ENCODE data around the gene NFIL3. TPM values are rescaled to one million over a fixed set of nuclear protein-coding genes. Genes with fewer than 3 reads are reported as not detected.
"Not testable (repeated sequence)": the region's sequence is repeated elsewhere in the genome, so short reads cannot be mapped to it uniquely, and the experiment has no call there.

The NFIL3 gene
- total RNA-seq, 1 donor from 2014 or later: 25.7 TPM

DNA sequence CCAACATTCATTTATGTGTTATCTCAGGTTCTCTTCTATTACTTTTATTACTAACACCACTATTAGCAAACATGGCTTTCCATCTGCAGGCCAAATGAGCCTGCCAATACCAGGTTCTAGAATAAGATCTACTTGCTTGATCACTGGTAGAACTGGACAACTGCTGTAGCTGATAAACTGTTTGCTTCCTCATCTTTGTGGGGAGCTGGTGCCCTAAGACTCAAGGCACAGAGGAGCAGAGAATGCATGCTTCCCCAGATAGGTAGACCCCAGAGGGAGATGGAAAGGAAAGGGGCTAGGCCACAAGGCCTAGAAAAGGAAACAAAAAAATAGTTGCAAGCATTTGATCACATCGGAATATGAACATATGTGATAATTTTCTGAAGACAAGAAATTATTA is 31.2 kb downstream of the NFIL3 start:
- intact Hi-C loops (cut with DNase I): no loop called here
- DNase-seq (no peak), ATAC-seq (no peak)
- Histone ChIP-seq H3K36me3 (no peaks in the 10 kb centered on the region), H3K4me1 (peaks cover 6% of the 10 kb centered on the region), H3K4me3 (no peak overlapping the region), H3K27ac (no peak overlapping the region), H3K27me3 (ENCODE audit: low read depth) (no peaks in the 10 kb centered on the region), H3K9me3 (no peaks in the 10 kb centered on the region)
- TF ChIP-seq, protein P1, sequence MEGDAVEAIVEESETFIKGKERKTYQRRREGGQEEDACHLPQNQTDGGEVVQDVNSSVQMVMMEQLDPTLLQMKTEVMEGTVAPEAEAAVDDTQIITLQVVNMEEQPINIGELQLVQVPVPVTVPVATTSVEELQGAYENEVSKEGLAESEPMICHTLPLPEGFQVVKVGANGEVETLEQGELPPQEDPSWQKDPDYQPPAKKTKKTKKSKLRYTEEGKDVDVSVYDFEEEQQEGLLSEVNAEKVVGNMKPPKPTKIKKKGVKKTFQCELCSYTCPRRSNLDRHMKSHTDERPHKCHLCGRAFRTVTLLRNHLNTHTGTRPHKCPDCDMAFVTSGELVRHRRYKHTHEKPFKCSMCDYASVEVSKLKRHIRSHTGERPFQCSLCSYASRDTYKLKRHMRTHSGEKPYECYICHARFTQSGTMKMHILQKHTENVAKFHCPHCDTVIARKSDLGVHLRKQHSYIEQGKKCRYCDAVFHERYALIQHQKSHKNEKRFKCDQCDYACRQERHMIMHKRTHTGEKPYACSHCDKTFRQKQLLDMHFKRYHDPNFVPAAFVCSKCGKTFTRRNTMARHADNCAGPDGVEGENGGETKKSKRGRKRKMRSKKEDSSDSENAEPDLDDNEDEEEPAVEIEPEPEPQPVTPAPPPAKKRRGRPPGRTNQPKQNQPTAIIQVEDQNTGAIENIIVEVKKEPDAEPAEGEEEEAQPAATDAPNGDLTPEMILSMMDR (IDR thresholded peaks at IDR 0.05): no peak

DNA sequence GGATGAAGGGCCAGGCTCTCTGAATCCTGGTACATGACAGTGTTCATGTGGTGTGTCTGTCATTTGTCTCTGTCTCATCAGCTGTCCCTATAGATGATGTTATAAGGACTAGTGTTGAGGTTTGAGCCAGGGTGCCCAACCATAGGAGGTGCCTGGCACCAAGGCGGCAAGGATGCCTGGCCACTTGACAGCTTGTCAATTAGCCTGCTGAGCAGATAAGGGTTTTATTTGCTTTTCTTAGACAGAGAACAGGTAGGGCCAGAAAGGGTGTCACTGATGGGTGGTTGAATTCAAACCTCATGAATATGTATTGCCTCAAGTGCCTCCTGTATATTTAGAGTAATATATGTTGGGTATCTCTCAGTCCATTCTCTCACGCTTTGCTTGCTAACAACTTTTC is 31.8 kb downstream of the NFIL3 start:
- Histone ChIP-seq H3K36me3 (no peaks in the 10 kb centered on the region), H3K4me1 (peaks cover 6% of the 10 kb centered on the region), H3K27me3 (ENCODE audit: low read depth) (no peaks in the 10 kb centered on the region), H3K9me3 (no peaks in the 10 kb centered on the region), H3K27ac (no peak overlapping the region), H3K4me3 (no peak overlapping the region)
- DNase-seq (no peak), ATAC-seq (no peak)
- intact Hi-C loops (cut with DNase I): no loop called here
- TF ChIP-seq, protein P1 (IDR thresholded peaks at IDR 0.05): no peak

DNA sequence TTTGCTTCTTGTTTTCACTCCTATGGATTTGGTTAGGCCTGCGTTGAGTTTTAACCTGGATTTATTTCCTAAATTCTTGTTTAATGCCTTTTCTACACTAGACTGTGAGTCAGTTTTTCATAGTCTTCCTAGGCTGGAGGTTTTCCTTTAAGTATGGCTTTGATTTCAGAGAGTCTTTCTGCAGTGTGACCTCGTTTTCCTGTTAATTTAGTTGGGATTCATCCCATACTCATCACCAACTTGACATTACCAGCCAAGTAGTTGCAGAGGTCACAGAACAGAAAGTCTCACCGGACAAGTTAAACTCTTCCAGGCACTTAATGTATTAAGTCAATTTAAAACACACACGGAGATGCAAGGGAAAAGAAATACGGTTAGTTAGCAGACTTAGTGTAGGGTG is 32.2 kb downstream of the NFIL3 start:
- TF ChIP-seq, protein P1 (IDR thresholded peaks at IDR 0.05): no peak
- Histone ChIP-seq H3K9me3 (no peaks in the 10 kb centered on the region), H3K4me1 (peaks cover 6% of the 10 kb centered on the region), H3K4me3 (no peak overlapping the region), H3K27ac (no peak overlapping the region), H3K27me3 (ENCODE audit: low read depth) (no peaks in the 10 kb centered on the region), H3K36me3 (no peaks in the 10 kb centered on the region)
- DNase-seq (no peak), ATAC-seq (no peak)
- intact Hi-C loops (cut with DNase I): no loop called here

DNA sequence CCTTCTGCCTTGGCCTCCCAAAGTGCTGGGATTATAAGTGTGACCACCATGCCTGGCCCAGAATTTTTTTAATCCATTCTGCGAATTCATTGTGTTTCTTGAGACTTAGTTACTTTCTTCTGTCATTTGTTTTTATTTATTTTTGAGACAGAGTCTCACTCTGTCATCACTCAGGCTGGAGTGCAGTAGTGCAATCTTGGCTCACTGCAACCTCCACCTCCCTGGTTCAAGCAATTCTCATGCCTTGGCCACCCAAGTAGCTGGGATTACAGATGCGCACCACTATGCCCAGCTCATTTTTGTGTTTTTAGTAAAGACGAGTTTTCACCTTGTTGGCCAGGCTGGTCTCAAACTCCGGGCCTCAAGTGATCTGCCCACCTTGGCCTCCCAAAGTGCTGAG is 33.9 kb downstream of the NFIL3 start:
- H3K4me3 ChIP-seq; H3K27me3 ChIP-seq (ENCODE audit: low read depth); H3K9me3 ChIP-seq; H3K36me3 ChIP-seq; ATAC-seq; intact Hi-C loops (cut with DNase I); H3K4me1 ChIP-seq; H3K27ac ChIP-seq; DNase-seq: not testable (repeated sequence)

DNA sequence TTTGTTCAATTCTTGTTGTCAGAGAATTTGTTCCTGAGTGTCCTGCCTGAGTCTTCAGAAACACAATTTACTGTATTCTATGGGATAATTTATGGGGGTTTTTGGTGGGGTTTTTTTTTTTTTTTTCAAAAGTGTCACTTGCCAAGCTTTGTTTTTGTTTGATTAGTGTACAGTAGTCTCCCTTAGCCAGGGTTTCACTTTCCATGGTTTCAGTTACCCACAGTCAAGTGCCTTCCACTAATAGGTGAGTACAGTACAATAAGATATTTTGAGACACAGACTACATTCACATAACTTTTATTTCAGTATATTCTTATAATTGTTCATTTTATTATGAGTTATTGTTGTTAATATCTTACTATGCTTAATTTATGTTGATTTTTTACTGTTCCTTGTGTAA is 36.9 kb downstream of the NFIL3 start:
- no peaks in the 10 kb centered on the region for H3K36me3 ChIP-seq
- no peak overlapping the region for H3K27ac ChIP-seq
- intact Hi-C loops (cut with DNase I): no loop called here
- H3K27me3 ChIP-seq (ENCODE audit: low read depth): no peaks in the 10 kb centered on the region
- TF ChIP-seq, protein P1 (IDR thresholded peaks at IDR 0.05): no peak
- no peaks in the 10 kb centered on the region for H3K9me3 ChIP-seq
- no peaks in the 10 kb centered on the region for H3K4me1 ChIP-seq
- H3K4me3 ChIP-seq: no peak overlapping the region
- DNase-seq (no peak), ATAC-seq (no peak)

DNA sequence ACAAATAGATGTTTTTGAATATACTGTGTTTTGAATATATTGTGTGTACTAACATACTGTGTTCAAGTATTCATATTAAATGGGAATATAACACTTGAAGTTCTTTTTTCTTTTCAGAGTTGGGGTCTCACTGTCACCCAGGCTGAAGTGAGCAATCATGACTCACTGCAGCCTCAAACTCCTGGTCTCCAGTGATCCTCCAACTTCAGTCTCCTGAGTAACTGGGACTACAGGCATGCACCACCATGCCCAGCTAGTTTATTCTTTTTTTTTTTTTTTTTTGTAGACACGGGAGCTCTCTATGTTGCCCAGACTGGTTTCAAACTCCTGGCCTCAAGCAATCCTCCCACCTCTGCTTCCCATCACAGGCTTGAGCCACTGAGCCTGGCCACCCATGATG is 38.7 kb downstream of the NFIL3 start:
- TF ChIP-seq, protein P1 (IDR thresholded peaks at IDR 0.05): no peak
- no peak overlapping the region for H3K4me3 ChIP-seq
- no peak for ATAC-seq
- no peak for DNase-seq
- no peaks in the 10 kb centered on the region for H3K27me3 ChIP-seq (ENCODE audit: low read depth)
- intact Hi-C loops (cut with DNase I): no loop called here
- no peaks in the 10 kb centered on the region for H3K9me3 ChIP-seq
- H3K36me3 ChIP-seq: no peaks in the 10 kb centered on the region
- H3K4me1 ChIP-seq: no peaks in the 10 kb centered on the region
- no peak overlapping the region for H3K27ac ChIP-seq

Measured in lower lobe of right lung (tissue), 2 donors.